Occipital lobe (tissue), 3 donors: Measurements from ENCODE around the gene TAF11L2. TPM values are rescaled to one million over a fixed set of nuclear protein-coding genes. Genes with fewer than 3 reads are reported as not detected.
"Not testable (repeated sequence)": the region's sequence is repeated elsewhere in the genome, so short reads cannot be mapped to it uniquely, and the experiment has no call there.

ENCODE experiments used
- DNase-seq: peaks from one replicate; lab custom pipeline; 2025; lab: John Stamatoyannopoulos, UW
- small RNA-seq: library from RNA; depleted of rRNA; stranded (forward); fragments of <200 nt; gene quantifications from one replicate; pipeline ENCODE3, GENCODE V24; 2014
- total RNA-seq: library from RNA; depleted of rRNA; stranded (reverse); fragments of >200 nt; gene quantifications from one replicate; pipeline ENCODE4 v1.2.3, GENCODE V29; 2014

TAF11L2 gene
- total RNA-seq, 1 donor from 2014 or later, result not detected

DNA sequence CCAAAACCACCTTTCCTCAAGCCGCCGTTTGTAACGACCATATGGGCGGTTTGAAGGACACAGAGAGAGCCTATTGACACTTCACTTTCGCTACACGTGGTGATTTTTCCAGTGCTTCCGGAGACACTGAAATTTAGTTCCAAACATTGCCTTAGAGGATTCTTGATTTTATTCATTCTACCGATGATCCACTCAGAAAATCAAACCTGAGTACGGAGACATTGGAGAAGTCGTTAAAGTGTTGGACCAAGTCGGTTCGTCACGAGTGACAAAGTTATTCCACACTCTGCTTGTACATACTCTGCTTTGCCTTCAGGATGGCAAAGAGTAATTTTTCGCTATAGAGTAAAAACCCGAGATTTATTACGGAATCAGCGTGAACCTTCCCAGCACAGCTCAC lies 28.5 kb downstream of the TAF11L2 start:
- DNase-seq, result not testable (repeated sequence)

DNA sequence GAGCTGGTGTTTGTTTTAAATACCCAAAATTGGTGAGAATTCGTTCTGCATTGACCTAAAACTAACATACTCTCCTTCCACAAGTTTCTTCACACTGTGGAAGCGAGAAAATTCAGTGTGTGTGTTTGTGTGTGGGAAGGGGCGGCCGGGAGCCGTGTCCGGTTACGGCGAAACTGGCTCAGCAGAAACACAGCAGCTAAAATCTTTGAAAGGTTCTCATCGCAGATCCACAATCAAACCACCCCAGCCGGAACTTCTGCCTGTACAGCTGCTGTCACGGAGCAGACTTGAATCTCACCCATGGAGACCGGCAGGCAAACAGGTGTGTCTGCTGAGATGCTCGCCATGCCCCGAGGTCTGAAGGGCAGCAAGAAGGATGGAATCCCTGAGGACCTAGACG lies 30.3 kb downstream of the TAF11L2 start, which contains the start of gene TAF11L6:
TAF11L6 (plus strand) TSS at position 301 of the 400 bp plus-strand sequence.
- not testable (repeated sequence) for DNase-seq

Small RNA genes within 50 kb of the gene (small RNA-seq; reads per million reads assigned to genes)
- gene AC106774.3, result not detected

Other genes starting within 250 kb of the TAF11L2 start
- not detected for gene TAF11L3, start 20.1 kb downstream of the TAF11L2 start, total RNA-seq
- gene TAF11L4, start 23.6 kb downstream of the TAF11L2 start, total RNA-seq, result not detected
- not detected for gene TAF11L5, start 27.0 kb downstream of the TAF11L2 start, total RNA-seq
- not detected for gene TAF11L6, start 30.4 kb downstream of the TAF11L2 start, total RNA-seq
- not detected for gene TAF11L7, start 87.5 kb downstream of the TAF11L2 start, total RNA-seq
- not detected for gene TAF11L8, start 92.7 kb downstream of the TAF11L2 start, total RNA-seq
- gene TAF11L9, start 96.2 kb downstream of the TAF11L2 start, total RNA-seq, result not detected
- gene TAF11L10, start 99.6 kb downstream of the TAF11L2 start, total RNA-seq, result not detected
- not detected for gene TAF11L11, start 106.0 kb downstream of the TAF11L2 start, total RNA-seq
- gene TAF11L12, start 112.2 kb downstream of the TAF11L2 start, total RNA-seq, result not detected
- gene TAF11L13, start 133.9 kb downstream of the TAF11L2 start, total RNA-seq, result not detected
- not detected for gene TAF11L14, start 136.2 kb downstream of the TAF11L2 start, total RNA-seq